HG03571 (cell line): Measurements from ENCODE around the gene COG6.

Source experiments
- ATAC-seq: cut with Tn5 transposase; IDR thresholded peaks from one replicate; pipeline ENCODE4 v1.9.1; 2021; ENCODE audit not compliant: unreplicated experiment

COG6 gene

DNA sequence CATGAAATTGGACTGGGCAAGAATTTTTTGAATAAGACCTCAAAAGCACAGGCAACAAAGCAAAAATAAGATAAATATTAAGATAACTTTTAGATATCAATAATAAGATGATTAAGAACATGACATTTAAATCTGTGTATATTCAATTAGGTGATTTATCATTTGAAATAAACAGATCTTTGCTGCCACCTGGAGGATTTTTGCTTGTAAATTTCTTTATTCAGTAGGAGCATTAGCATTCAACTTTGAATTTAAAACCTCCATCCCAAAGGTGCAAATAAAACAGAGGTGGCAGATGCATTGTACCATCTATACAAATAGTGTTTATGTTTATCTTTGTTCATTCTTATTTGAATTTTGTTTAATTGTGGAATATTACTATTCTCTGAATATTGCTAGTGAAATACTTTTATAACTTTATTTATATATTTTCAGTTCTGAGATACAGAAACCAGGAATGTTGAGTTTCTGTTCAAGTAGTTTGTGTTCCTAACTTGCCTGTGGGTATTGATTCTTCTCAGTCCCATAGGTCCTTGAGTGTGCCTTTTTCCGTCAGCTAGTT is 20.9 kb downstream of the COG6 start:
- ATAC-seq: no peak

DNA sequence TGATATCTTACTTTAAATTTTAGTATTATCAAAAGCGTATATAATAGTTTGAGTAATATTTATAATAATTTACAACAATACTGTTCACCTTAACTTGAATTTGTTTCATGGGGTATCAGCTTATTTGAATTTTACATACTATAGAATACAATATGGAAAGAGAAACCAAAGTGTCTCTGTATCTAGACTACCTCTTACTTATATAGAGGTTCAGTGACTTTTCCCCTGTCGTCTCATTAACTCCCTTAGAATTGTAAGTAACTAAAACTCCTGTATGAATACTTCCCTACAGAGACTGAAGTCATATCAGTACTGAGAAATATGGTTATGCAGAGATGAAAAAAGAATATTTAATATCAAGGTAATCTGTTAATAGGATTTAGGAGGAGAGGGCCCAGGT is 26.8 kb downstream of the COG6 start:
- peak; percentile 39 for ATAC-seq

DNA sequence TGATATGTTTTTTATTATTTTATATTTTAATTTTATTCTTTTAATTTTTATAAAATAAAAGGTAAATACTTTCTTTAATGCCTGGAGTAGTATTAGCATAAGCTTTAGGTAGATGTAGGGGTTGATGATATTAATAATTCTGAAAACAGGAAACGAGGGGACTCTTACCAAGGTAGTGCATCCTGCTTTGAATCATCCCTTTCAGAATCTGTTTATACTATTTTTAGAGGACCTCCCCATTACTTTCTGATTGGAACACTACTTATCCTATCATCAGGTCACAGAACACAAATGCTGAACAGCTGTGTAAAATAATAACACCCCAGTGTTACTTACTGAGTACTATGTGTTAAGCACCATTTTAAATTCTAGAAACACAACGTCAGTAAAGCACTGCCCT is 27.3 kb downstream of the COG6 start:
- ATAC-seq: peak; percentile 68

DNA sequence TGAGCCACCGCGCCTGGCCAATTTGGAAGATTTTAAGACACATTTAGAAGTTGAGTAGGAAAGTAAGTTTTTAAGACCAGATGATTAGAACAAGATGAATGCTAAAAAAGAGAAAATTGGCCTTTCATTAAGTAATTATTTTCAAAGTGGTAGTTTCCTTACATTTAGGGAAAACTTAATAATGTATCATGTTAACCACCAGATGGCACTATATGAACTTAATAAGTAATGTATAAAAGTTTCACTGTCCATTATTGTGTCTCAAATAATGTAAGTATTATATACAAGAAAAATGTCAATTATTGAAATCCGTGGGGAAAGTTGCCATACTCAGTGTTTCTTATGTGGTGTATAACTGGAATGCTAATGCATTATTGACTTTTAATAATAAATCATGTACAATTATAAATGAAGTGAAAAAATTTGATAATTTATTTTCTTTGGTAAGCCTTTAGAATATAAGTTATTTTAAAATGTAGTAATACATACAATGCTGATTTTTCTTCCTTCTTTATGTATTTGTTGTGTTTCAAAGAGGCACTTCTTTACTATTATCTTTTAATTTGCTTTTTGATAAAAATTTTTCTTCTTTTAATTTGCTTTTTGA is 29.2 kb downstream of the COG6 start:
- ATAC-seq: no peak

DNA sequence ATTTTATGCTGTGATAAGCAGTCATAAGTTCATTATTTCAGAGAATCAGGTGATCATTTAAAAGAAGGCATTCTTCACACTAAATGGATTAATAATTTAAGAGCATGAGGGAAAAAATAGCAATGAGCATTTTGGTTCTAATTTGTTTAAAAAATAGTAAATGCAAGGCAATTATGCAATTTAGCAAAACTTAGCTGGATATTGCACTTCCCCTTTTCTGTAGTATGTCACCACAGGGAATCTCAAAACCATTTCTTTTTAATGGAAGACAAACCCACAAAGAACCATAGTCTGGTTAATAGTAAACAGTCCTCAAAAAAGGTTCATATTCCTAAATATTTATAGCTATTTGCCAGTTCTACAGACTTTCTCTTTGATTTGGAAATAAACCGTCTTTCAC is 30.2 kb downstream of the COG6 start:
- no peak for ATAC-seq

DNA sequence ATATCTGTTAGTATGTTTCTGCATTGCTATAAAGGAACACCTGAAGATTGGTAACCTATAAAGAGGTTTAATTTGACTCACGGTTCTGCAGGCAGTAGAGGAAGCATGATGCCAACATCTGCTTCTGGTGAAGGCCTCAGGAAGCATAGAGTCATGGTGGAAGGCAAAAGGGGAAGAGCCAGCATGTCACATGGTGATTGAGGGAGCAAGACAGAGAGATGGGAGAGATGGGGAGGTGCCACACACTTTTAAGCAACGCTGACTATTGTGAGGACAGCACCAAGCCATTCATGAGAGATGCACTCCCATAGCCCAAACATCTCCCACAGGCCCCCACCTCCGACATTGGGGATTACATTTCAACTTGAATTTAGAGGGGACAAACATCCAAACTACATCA is 32.8 kb downstream of the COG6 start:
- peak; percentile 19 for ATAC-seq

DNA sequence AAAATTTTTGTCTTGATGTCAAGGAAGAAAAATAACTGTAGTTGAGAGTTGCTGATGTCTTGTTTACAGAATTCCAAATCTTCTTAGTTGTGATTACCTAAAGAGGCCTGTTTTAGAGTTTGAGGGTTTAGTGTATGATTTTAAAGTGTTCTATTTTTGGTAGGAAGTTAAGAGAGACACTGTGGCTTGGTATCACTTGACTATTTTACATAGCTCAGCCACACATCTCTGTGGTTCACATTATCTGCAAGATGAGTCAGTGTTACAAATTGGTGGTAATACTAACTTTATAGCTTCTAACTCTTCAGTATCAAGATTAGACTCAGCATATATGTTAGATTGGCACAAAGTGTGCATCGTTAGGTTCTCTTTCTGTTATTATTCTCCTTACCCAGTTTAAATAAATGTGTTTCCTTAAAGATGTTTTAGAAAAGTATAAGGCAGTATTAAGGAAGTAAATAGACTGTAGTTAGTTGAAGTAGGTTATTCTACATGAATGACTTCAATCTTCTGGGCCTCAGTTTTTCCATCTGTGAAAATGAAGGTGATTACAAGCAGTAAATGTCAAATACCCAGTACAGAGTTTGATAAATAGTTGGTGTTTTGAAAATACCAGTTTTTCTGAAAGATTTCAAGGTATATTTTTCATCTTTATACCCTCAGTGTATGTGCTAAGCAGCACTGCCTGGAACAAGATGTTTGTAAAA is 33.4 kb downstream of the COG6 start:
- ATAC-seq: peak; percentile 73

DNA sequence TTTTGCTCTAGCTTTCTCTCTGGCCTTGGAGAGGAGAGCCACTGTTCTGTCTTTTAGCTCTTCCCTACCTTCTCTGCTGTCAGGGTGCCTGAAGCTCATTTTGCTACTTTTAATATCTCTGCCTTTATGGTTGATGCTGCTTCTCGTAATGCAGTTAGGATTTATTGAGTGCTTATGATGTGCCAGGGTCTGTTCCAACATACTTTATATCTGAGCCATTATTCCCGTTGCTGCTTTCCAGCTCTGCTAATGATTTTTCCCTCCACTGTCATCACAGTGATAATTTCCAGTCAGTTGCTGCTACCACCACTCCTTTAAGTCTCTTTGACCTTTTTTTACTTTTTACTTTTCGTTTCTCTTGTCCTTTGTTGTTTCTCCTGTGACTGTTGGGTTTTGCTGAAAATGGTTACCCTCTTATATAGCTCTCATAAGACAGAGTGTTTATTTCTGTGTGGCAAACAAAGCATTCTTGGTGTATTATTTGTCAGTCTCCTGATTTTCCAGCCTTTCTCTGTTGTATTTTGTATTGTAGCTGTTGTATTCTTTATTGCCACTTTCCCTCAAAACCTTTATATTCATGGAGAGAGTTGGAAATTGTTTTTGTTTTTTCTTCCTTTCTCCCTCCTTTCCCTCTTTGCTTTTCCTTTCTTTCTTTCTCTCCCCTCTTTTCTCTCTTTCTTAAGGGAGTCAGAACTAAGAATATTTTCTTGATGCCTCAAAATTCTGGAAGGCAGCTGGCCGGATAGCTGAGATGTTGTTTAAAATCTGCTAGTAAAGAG is 37.4 kb downstream of the COG6 start:
- no peak for ATAC-seq

DNA sequence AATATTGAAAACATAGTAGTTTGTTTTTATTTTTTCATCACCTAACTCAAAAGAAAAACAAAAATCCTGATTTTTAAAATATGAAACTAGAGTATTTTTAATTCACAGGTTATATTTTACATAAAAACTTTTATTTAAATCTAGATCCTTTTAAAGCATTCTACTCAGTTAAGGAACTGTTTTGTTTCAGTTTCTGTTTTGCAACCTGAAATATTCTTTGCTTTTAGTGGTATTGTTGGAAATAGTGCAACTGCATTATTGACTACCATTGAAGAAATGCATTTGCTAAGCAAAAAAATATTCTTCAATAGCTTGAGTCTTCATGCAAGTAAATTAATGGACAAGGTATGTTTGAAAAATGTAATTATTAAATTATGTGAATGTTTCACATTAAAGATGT is 43.8 kb downstream of the COG6 start:
- ATAC-seq: no peak

DNA sequence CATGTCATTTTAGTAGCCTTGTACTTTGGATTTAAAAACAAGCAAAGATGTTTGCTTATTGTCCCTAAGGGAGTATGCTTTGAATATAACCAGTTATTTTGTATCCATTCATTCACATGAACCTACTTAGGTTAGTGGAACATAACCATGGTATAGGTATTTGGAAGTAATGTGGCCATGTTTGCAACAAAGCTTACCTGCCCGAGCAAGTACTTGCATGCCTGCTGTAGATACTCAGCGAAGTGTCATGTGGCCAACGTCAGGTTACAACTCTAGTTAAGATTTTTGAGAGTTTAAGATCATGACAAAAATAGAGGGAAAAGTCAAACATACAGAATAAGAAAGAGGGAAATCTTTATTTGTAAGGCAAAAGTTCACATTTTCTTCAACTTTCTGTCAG is 57.2 kb downstream of the COG6 start:
- no peak for ATAC-seq

DNA sequence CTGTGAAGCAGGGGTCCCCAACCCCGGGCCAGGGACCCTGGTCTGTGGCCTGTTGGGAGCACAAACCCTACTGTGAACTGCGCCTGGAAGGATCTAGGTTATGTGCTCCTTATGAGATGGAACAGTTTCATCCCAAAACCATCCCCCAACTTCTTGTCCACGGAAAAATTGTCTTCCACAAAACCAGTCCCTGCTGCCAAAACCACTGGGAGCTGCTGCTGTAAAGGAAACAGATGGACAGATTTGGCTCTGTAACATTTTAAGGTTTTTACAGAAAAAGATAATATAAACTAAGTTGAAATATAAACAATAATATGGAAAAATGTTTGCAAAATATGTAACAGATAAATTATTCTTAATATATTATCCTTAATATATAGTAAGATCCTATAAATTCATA is 73.7 kb downstream of the COG6 start:
- ATAC-seq: no peak

DNA sequence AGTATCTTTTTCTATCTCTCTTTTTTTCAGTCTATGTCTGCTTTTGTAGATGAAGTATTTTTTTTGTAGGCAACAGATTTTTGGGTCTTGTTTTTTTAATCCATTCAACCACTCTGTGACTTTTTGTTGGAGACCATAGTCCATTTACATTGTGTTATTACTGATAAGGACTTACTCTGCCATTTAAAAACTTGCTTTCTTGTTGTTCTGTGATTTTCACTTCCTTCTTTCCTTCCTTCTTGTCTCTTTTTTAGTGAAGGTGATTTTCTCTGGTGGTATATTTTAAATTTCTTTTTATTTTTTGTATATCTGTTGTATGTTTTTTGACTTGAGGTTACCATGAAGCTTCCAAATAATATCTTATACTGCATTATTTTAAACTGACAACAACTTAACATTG is 79.5 kb downstream of the COG6 start:
- no peak for ATAC-seq

DNA sequence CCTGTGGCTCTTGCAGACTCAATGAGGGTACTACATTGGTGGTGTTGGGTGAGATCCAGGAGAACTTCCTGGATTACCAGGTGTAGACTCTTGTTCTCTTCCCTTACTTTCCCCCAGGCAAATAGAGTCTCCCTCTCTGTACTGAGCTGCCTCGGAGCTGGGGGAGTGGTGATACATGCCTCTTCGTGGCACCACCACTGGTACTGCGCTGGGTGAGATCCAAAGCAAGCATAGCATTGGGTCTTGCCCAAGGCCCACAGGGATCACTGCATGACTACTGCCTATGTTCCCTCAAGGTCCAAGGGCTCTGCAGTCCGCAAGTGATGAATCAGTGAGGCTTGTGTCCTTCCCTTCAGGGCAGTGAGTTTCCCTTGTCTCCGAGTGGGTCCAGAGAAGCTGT is 81.6 kb downstream of the COG6 start:
- no peak for ATAC-seq

DNA sequence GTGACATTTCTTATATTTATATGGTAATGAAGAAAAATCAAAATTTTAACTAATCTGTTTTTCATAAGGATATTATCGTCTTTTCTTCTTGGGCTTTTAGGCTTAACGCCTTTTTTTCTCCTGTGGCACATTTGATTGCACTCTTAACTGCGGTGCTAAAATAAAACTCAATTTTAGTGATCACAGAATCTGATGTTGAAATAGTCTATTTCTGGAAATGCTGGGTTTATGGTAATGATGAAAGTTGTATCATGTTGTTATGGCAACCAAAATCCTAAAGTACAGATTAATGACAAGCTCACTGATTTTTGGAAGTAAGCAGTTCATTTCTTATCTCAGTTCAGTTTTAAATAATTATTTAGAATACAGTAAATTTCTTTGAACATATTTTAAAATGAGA is 85.3 kb downstream of the COG6 start:
- ATAC-seq: no peak

DNA sequence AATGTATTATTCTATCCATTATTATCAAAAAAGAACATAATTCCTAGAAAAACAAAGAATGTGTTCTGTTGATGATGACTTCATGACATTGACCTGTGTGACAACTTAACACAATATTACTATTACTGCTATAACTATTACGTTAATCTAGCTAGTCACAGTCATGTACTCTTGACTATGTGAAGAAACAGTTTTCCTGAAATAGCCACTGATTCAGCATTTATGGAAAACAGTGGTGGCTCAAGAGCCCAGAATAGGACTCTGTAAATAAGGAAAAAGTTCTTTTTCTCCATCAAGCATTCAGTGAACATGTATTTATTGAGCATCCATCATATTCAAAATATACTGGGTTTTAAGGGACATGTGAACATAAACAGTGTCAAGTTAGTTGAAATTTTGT is 93.5 kb downstream of the COG6 start:
- no peak for ATAC-seq

DNA sequence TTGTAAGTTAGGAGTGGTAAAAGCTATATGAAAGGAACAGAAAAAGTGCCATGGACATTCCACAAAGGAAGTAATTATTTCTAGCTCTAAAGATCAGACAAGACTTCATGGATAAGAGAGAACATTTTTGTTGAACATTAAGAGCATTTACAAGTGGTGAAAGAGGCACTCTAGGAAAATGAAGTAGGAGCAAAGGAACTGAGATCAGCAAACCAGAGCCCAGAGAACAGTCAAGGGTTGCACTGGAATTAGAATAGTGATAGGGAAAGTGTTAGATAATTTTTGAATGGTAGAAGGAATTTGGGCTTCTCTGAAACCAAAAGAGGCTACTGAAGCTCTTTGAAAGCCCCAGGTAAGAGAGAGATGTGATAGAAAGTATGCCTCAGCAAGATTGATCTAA is 94.1 kb downstream of the COG6 start:
- ATAC-seq: no peak

DNA sequence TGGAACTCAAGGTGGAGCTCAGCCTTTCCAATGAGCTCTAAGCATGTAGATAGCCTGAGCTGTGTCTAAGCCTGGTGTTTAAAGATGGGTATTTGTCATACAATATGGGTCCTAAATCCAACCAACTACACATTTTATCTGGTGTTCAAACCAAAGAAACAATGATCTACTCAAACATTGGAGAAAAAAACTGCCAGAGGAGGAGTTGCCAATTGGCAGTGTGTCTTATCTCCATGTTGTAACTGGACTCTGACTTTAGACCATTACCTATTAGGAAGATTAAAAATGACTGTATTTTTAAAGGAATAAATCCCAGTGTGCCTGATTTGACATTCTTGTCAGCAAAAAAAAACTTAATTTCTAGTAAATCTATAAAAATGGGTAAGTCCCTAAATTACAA is 96.3 kb downstream of the COG6 start:
- ATAC-seq: no peak

DNA sequence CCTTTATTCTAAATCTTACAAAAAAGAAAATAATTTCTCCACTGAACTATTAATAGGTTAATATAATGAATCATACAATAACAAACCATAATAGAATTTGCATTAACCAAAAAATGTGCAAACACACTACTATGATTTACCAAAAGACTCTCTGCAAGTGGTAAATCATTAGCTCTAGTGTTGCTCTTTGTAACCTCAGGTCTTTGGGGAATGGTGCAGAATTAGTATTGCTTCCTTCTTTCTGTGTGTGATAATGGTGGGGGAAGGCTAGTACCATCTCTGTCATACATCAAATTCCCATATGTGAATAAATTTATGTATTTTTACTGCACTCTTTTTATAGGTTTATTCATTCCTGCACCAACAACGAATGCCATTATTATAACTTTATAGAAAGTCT is 105.1 kb downstream of the COG6 start:
- peak; percentile 98 for ATAC-seq

DNA sequence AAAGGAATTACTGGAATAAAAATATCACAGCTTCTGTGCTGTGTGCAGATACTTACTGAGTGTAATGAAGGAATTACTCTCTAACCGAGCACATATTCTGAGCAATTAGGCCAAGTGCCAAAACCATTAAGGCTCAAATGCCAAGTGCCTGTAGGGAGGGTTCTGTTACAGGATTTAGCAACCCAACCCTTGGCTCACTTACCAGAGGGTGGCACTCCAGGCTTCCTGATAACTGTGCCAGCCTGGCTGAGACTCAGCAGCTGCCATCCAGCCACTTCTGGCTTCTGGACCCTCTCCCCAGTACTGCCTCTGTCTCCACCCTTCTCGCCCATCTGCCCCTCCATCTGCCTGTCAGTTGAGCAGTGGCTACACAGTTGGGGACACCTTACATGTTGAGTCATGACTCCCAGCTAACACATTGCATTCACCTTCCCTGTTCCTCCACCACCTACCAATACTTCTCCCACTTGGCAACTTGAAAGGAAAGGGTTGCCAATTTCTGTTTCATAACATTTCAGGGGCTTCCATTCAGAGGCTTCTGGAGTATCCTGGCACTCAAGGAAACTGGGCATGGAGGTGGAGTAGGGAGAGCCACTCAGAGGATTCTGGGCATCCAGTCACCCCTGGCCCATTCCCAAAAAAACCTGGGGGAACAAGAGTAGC is 110.5 kb downstream of the COG6 start:
- no peak for ATAC-seq

DNA sequence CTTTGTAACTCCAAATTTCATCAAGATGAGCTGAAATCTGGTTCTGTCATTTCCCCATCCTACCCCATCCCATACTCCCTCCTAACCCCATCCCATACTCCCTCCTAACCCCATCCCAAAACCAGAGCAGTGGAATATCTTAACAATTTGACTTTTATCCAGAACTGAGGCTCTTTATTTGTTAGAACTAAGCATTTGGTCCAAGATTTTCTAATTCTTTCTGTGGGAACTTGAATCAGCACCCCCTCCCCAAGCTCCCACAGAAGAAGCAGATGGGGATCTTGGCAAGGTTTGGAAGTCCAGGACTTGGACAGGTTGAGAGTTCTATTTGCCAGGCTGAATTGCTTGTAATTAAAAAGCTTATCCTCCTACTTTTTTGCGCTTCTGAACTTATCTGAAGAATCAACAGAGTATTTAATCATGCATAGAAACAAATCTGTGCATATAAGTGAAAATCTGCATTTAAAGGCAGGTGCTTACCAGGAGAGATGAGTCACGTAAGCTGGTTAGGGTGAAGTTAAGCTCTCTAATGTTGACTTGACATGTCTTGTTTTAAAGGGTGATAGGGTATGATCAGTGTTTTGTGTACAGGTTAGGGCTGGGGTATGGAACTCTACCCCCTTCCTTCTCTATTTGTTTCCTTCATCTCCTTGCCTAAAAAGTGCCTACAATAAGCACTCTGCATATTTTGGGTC is 111.1 kb downstream of the COG6 start:
- no peak for ATAC-seq
